ENCODE data around the gene UTS2B. TPM values are rescaled to one million over a fixed set of nuclear protein-coding genes. Genes with fewer than 3 reads are reported as not detected.
"Not testable (repeated sequence)": the region's sequence is repeated elsewhere in the genome, so short reads cannot be mapped to it uniquely, and the experiment has no call there.

Gene UTS2B
- total RNA-seq, 2 experiments from 2014 or later: not detected

- H3K4me3 Mint-ChIP-seq: no peak overlapping the region
- TF ChIP-seq CTCF (IDR thresholded peaks at IDR 0.05): no peak
- POLR2A ChIA-PET: no interaction called here
- no peaks in the 10 kb centered on the region for H3K36me3 Mint-ChIP-seq (ENCODE audit: low read depth)
- no peaks in the 10 kb centered on the region for H3K9me3 Mint-ChIP-seq
- no peak for ATAC-seq
- H3K27me3 Mint-ChIP-seq: no peaks in the 10 kb centered on the region
- CTCF ChIA-PET: no interaction called here
- intact Hi-C loops (cut with micrococcal nuclease): no loop called here
- H3K27ac Mint-ChIP-seq: no peak overlapping the region
- H3K4me1 Mint-ChIP-seq (ENCODE audit: low read depth): no peaks in the 10 kb centered on the region
- no peak for DNase-seq
Observed at GRCh38 chr3:191255156-191255555, 75.2 kb downstream of the UTS2B start.

GRCh38 chr3:191254098-191254873, 76.0 kb downstream of the UTS2B start:
- H3K4me1 Mint-ChIP-seq (ENCODE audit: low read depth): no peaks in the 10 kb centered on the region
- DNase-seq: no peak
- no peaks in the 10 kb centered on the region for H3K27me3 Mint-ChIP-seq
- no peaks in the 10 kb centered on the region for H3K9me3 Mint-ChIP-seq
- no peak overlapping the region for H3K4me3 Mint-ChIP-seq
- intact Hi-C loops (cut with micrococcal nuclease): no loop called here
- ChIA-PET POLR2A (no interaction called here), CTCF (no interaction called here)
- no peak for TF ChIP-seq CTCF (IDR thresholded peaks at IDR 0.05)
- H3K27ac Mint-ChIP-seq: no peak overlapping the region
- no peak for ATAC-seq
- H3K36me3 Mint-ChIP-seq (ENCODE audit: low read depth): no peaks in the 10 kb centered on the region

DNA sequence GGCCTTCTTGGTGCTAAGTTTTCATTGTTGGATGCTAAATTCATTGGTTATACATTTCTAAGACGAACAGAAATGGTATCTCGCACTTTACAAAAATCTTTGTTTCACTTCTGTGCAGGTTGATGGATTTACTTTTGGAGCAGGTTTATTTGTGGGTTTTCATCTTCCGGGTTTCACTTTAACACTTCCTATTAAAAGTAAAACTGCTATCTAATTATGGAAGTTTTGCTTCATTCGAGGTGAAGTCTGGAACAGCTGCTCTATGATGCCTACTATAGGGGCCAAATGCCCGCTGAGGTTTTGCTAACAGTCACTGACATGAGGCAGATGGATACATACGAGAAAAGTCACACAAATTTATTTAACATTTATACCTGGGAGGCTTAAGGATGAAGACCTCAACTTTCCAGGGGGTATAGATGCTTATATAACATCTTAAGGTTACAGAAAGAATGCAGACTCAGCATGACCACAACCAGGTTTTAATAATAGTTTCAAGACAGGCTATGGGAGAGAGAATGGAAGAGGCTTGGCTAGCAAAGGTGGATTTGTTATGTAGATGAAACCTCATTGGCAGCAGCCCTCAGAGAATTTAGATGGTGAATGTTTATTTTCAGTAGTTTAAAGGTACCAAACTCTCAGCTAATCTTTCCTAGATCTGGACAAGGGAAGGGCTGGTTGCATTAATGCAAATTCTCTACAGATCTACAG, 77.1 kb downstream of the UTS2B start:
- no peaks in the 10 kb centered on the region for H3K4me1 Mint-ChIP-seq (ENCODE audit: low read depth)
- no peak overlapping the region for H3K27ac Mint-ChIP-seq
- TF ChIP-seq CTCF (IDR thresholded peaks at IDR 0.05): no peak
- DNase-seq (no peak), ATAC-seq (no peak)
- no peak overlapping the region for H3K4me3 Mint-ChIP-seq
- H3K9me3 Mint-ChIP-seq: no peaks in the 10 kb centered on the region
- H3K27me3 Mint-ChIP-seq: no peaks in the 10 kb centered on the region
- H3K36me3 Mint-ChIP-seq (ENCODE audit: low read depth): no peaks in the 10 kb centered on the region
- CTCF ChIA-PET: no interaction called here
- POLR2A ChIA-PET: no interaction called here
- intact Hi-C loops (cut with micrococcal nuclease): no loop called here

- Mint-ChIP-seq H3K9me3 (no peaks in the 10 kb centered on the region), H3K27ac (no peak overlapping the region), H3K36me3 (ENCODE audit: low read depth) (no peaks in the 10 kb centered on the region), H3K4me1 (ENCODE audit: low read depth) (no peaks in the 10 kb centered on the region), H3K4me3 (no peak overlapping the region), H3K27me3 (peaks cover 2% of the 10 kb centered on the region)
- no peak for TF ChIP-seq CTCF (IDR thresholded peaks at IDR 0.05)
- ChIA-PET POLR2A (no interaction called here), CTCF (no interaction called here)
- intact Hi-C loops (cut with micrococcal nuclease): no loop called here
- DNase-seq: no peak
- no peak for ATAC-seq
Observed at GRCh38 chr3:191246630-191247029, 83.7 kb downstream of the UTS2B start.

DNA sequence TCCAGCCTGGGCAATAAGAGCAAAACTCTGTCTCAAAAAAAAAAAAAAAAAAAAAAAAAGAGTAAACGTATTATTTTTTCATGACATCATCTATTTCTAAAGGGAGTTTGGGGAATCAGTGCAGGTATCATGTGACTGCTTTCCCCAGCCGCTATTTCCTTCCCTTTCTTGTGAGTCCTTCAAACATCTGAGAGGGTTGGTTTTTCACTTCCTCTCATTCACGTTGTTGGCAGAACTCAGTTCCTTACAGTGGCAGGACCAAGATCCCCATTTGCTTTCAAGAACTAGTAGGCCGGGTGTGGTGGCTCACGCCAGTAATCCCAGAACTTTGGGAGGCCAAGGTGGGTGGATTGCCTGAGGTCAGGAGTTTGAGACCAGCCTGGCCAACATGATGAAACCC, 84.3 kb downstream of the UTS2B start:
- H3K27ac Mint-ChIP-seq; DNase-seq; H3K4me1 Mint-ChIP-seq (ENCODE audit: low read depth); H3K9me3 Mint-ChIP-seq; H3K27me3 Mint-ChIP-seq; CTCF ChIA-PET; H3K36me3 Mint-ChIP-seq (ENCODE audit: low read depth); POLR2A ChIA-PET; intact Hi-C loops (cut with micrococcal nuclease); ATAC-seq; H3K4me3 Mint-ChIP-seq: not testable (repeated sequence)
